WTC11 (cell line): ENCODE results near the gene TAB3. TPM values are rescaled to one million over a fixed set of nuclear protein-coding genes. Genes with fewer than 3 reads are reported as not detected.

Experiments used
- ATAC-seq: fragments of 200-7000 bp; cut with Tn5 transposase; 2 replicates; pipeline ENCODE4 v1.10.0; 2021; ENCODE audit warnings: mild to moderate bottlenecking, moderate library complexity
- CTCF ChIA-PET: fragments of 300-600 bp; sonication (Branson Sonifier 250); formaldehyde crosslinking; loops from one replicate; lab custom pipeline; 2021; ENCODE audit warnings: antibody characterized with exemption; lab: Charles Lee
- POLR2A ChIA-PET: fragments of 350-600 bp; sonication (Branson Sonifier 250); formaldehyde crosslinking; loops from one replicate; lab custom pipeline; 2021; ENCODE audit warnings: antibody characterized with exemption; lab: Charles Lee
- DNase-seq: peaks from one replicate; pipeline ENCODE4 v3.0.0; 2021; ENCODE audit warnings: low spot score
- H3K27ac Mint-ChIP-seq: 2 replicates; pipeline ENCODE4 v1.8.0; 2021; ENCODE audit warnings: mixed read lengths
- H3K27me3 Mint-ChIP-seq: 2 replicates; pipeline ENCODE4 v1.8.0; 2021; ENCODE audit warnings: low read depth, mild to moderate bottlenecking, moderate library complexity, mixed read lengths
- H3K36me3 Mint-ChIP-seq: 2 replicates; pipeline ENCODE4 v1.8.0; 2021; ENCODE audit warnings: mixed read lengths
- H3K4me1 Mint-ChIP-seq: 2 replicates; pipeline ENCODE4 v1.8.0; 2022; ENCODE audit warnings: mixed read lengths
- H3K4me3 Mint-ChIP-seq: 2 replicates; pipeline ENCODE4 v1.8.0; 2021; ENCODE audit warnings: mild to moderate bottlenecking, moderate library complexity, mixed read lengths
- H3K9me3 Mint-ChIP-seq: 2 replicates; pipeline ENCODE4 v1.8.0; 2021; ENCODE audit warnings: mixed read lengths
- ATF1 ChIP-seq: sonication (generic); formaldehyde crosslinking; IDR thresholded peaks from 2 replicates; pipeline ENCODE4 v1.8.1; 2023; ENCODE audit warnings: mild to moderate bottlenecking, moderate library complexity, missing genetic modification reagents
- ESRRA ChIP-seq: sonication (generic); formaldehyde crosslinking; IDR thresholded peaks from 2 replicates; pipeline ENCODE4 v1.8.1; 2022; ENCODE audit warnings: mild to moderate bottlenecking, missing genetic modification reagents, borderline replicate concordance
- FOXK1 ChIP-seq: sonication (generic); formaldehyde crosslinking; IDR thresholded peaks from 2 replicates; pipeline ENCODE4 v1.8.0; 2022; ENCODE audit warnings: mild to moderate bottlenecking, moderate library complexity, missing genetic modification reagents
- IRF2 ChIP-seq: sonication (generic); formaldehyde crosslinking; IDR thresholded peaks from 2 replicates; pipeline ENCODE4 v1.8.0; 2022; ENCODE audit warnings: low read depth, missing genetic modification reagents, borderline replicate concordance
- KAT7 ChIP-seq: sonication (generic); formaldehyde crosslinking; IDR thresholded peaks from 2 replicates; pipeline ENCODE4 v1.8.1; 2023; ENCODE audit warnings: missing genetic modification reagents, mild to moderate bottlenecking, borderline replicate concordance
- NFE2L1 ChIP-seq: sonication (generic); formaldehyde crosslinking; IDR thresholded peaks from 2 replicates; pipeline ENCODE4 v1.8.1; 2023; ENCODE audit warnings: missing genetic modification reagents
- NR3C1 ChIP-seq: sonication (generic); formaldehyde crosslinking; conservative IDR thresholded peaks from 2 replicates; pipeline ENCODE4 v1.8.1; 2023; ENCODE audit warnings: low read depth, mild to moderate bottlenecking, missing genetic modification reagents
- PRRX2 ChIP-seq: fragments of 250-450 bp; sonication (Bioruptor Pico); IDR thresholded peaks from 2 replicates; pipeline ENCODE4 v1.8.0; 2021; ENCODE audit warnings: mild to moderate bottlenecking
- SP1 ChIP-seq: sonication (generic); formaldehyde crosslinking; conservative IDR thresholded peaks from 2 replicates; pipeline ENCODE4 v1.8.1; 2022; ENCODE audit warnings: missing genetic modification reagents
- ZNF121 ChIP-seq: sonication (generic); formaldehyde crosslinking; IDR thresholded peaks from 2 replicates; pipeline ENCODE4 v1.8.0; 2023; ENCODE audit warnings: missing genetic modification reagents
- ZNF671 ChIP-seq: fragments of 250-450 bp; sonication (Bioruptor Pico); IDR thresholded peaks from 2 replicates; pipeline ENCODE4 v1.8.0; 2021; ENCODE audit warnings: mild to moderate bottlenecking
- total RNA-seq: library from RNA; stranded (reverse); gene quantifications from 3 replicates; pipeline ENCODE4 v1.2.3, GENCODE V29; 2021
- TF ChIP-seq, protein P1 (sequence below): sonication (generic); formaldehyde crosslinking; IDR thresholded peaks from 2 replicates; pipeline ENCODE4 v1.8.1; 2023; ENCODE audit warnings: mild to moderate bottlenecking, missing genetic modification reagents
- TF ChIP-seq, protein P2 (sequence below): sonication (generic); formaldehyde crosslinking; IDR thresholded peaks from 2 replicates; pipeline ENCODE4 v1.8.0; 2022; ENCODE audit warnings: mild to moderate bottlenecking, missing genetic modification reagents
- TF ChIP-seq, protein P3 (sequence below): sonication (generic); formaldehyde crosslinking; IDR thresholded peaks from 2 replicates; pipeline ENCODE4 v1.8.1; 2022; ENCODE audit warnings: mild to moderate bottlenecking, missing genetic modification reagents, moderate library complexity, borderline replicate concordance
- TF ChIP-seq, protein P4 (sequence below): sonication (generic); formaldehyde crosslinking; IDR thresholded peaks from 2 replicates; pipeline ENCODE4 v1.8.0; 2022; ENCODE audit warnings: mild to moderate bottlenecking, missing genetic modification reagents
- TF ChIP-seq, protein P5 (sequence below): fragments of 250-450 bp; sonication (Bioruptor Pico); IDR thresholded peaks from 2 replicates; pipeline ENCODE4 v1.9.0; 2021; ENCODE audit warnings: mild to moderate bottlenecking
- TF ChIP-seq, protein P6 (sequence below): sonication (generic); formaldehyde crosslinking; IDR thresholded peaks from 2 replicates; pipeline ENCODE4 v1.8.0; 2023; ENCODE audit warnings: missing genetic modification reagents
- TF ChIP-seq, protein P7 (sequence below): fragments of 250-450 bp; sonication (Bioruptor Pico); IDR thresholded peaks from 2 replicates; pipeline ENCODE4 v1.9.0; 2021; ENCODE audit warnings: mild to moderate bottlenecking

The TAB3 gene
- total RNA-seq, 1 experiment from 2014 or later, result 12.0 TPM

DNA sequence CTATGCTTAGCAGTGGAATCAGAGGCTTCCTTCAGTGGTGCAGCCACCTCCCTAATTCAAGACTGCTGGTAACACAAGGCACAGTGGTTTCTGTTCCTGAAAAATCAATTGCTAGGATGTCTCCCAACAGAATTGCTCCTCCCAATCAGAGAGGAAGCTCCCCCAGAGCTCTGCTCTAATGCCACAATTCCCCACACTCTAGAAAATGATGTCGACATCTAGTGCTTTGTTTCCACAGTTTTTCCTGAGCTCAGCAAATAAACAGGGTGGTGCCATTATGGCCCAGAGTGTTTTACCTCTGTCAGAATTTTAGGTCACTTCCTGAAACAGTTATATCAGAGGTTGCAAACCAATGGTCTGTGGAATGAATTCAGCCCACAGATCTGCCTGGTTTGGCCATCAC is 24.7 kb downstream of the TAB3 start (continued):
- TF ChIP-seq, protein P1, sequence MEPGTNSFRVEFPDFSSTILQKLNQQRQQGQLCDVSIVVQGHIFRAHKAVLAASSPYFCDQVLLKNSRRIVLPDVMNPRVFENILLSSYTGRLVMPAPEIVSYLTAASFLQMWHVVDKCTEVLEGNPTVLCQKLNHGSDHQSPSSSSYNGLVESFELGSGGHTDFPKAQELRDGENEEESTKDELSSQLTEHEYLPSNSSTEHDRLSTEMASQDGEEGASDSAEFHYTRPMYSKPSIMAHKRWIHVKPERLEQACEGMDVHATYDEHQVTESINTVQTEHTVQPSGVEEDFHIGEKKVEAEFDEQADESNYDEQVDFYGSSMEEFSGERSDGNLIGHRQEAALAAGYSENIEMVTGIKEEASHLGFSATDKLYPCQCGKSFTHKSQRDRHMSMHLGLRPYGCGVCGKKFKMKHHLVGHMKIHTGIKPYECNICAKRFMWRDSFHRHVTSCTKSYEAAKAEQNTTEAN (CRISPR knock-in tag), result no peak
- no peak for TF ChIP-seq NFE2L1 (CRISPR knock-in tag)
- TF ChIP-seq ZNF671 (CRISPR knock-in tag), result no peak
- no peak for TF ChIP-seq SP1 (CRISPR knock-in tag)
- TF ChIP-seq, protein P2, sequence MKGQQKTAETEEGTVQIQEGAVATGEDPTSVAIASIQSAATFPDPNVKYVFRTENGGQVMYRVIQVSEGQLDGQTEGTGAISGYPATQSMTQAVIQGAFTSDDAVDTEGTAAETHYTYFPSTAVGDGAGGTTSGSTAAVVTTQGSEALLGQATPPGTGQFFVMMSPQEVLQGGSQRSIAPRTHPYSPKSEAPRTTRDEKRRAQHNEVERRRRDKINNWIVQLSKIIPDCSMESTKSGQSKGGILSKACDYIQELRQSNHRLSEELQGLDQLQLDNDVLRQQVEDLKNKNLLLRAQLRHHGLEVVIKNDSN (CRISPR knock-in tag), result no peak

DNA sequence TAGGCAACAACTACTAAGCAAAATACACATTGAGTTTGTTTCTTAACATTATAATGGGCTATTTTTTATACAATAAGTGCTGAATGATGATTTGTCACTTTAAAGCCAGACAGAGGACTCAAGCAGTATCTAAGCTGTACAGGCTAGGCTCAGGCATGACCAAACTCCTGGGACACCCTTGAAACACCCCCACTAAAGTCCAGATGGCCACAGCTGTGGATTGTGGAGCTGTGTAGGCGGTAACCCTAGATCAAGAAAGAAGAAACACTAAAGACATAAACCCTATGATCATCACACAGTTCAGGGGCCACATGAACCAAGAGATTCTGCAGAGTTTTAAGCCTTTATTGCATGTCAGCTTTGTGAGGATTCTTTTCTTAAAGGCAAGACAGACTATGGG is 25.1 kb downstream of the TAB3 start:
- TF ChIP-seq, protein P3, sequence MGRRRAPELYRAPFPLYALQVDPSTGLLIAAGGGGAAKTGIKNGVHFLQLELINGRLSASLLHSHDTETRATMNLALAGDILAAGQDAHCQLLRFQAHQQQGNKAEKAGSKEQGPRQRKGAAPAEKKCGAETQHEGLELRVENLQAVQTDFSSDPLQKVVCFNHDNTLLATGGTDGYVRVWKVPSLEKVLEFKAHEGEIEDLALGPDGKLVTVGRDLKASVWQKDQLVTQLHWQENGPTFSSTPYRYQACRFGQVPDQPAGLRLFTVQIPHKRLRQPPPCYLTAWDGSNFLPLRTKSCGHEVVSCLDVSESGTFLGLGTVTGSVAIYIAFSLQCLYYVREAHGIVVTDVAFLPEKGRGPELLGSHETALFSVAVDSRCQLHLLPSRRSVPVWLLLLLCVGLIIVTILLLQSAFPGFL, result no peak
- no peak for TF ChIP-seq KAT7
- no peak for TF ChIP-seq NR3C1 (CRISPR knock-in tag)
- TF ChIP-seq, protein P2 (CRISPR knock-in tag), result no peak
- TF ChIP-seq, protein P4, sequence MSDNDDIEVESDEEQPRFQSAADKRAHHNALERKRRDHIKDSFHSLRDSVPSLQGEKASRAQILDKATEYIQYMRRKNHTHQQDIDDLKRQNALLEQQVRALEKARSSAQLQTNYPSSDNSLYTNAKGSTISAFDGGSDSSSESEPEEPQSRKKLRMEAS (CRISPR knock-in tag), result no peak
- TF ChIP-seq, protein P1 (CRISPR knock-in tag), result no peak
- no peak for TF ChIP-seq IRF2 (CRISPR knock-in tag)
- TF ChIP-seq PRRX2 (CRISPR knock-in tag), result no peak
- TF ChIP-seq, protein P5, sequence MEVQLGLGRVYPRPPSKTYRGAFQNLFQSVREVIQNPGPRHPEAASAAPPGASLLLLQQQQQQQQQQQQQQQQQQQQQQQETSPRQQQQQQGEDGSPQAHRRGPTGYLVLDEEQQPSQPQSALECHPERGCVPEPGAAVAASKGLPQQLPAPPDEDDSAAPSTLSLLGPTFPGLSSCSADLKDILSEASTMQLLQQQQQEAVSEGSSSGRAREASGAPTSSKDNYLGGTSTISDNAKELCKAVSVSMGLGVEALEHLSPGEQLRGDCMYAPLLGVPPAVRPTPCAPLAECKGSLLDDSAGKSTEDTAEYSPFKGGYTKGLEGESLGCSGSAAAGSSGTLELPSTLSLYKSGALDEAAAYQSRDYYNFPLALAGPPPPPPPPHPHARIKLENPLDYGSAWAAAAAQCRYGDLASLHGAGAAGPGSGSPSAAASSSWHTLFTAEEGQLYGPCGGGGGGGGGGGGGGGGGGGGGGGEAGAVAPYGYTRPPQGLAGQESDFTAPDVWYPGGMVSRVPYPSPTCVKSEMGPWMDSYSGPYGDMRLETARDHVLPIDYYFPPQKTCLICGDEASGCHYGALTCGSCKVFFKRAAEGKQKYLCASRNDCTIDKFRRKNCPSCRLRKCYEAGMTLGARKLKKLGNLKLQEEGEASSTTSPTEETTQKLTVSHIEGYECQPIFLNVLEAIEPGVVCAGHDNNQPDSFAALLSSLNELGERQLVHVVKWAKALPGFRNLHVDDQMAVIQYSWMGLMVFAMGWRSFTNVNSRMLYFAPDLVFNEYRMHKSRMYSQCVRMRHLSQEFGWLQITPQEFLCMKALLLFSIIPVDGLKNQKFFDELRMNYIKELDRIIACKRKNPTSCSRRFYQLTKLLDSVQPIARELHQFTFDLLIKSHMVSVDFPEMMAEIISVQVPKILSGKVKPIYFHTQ (CRISPR knock-in tag), result no peak
- TF ChIP-seq ESRRA (CRISPR knock-in tag), result no peak
- TF ChIP-seq, protein P6, sequence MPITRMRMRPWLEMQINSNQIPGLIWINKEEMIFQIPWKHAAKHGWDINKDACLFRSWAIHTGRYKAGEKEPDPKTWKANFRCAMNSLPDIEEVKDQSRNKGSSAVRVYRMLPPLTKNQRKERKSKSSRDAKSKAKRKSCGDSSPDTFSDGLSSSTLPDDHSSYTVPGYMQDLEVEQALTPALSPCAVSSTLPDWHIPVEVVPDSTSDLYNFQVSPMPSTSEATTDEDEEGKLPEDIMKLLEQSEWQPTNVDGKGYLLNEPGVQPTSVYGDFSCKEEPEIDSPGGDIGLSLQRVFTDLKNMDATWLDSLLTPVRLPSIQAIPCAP (CRISPR knock-in tag), result no peak
- TF ChIP-seq, protein P7, sequence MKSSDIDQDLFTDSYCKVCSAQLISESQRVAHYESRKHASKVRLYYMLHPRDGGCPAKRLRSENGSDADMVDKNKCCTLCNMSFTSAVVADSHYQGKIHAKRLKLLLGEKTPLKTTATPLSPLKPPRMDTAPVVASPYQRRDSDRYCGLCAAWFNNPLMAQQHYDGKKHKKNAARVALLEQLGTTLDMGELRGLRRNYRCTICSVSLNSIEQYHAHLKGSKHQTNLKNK (CRISPR knock-in tag), result no peak
- no peak for TF ChIP-seq ATF1 (CRISPR knock-in tag)
- TF ChIP-seq FOXK1 (CRISPR knock-in tag), result no peak
- TF ChIP-seq ZNF121, result no peak
- Mint-ChIP-seq H3K27me3 (no peaks in the 10 kb centered on the region), H3K4me1 (peaks cover 10% of the 10 kb centered on the region), H3K27ac (no peak overlapping the region), H3K36me3 (peaks cover 4% of the 10 kb centered on the region; the same call in 1 of the 2 replicates), H3K9me3 (no peaks in the 10 kb centered on the region), H3K4me3 (no peak overlapping the region)
- no peak for DNase-seq
- POLR2A ChIA-PET, result interaction anchor here (0.9 kb wide), 1 partner anchor 25 kb away, joined by 3 read pairs; the partner anchor contains the start of gene TAB3
- no peak for ATAC-seq
- CTCF ChIA-PET, result no interaction called here
